ENCODE results near the gene CSGALNACT2. TPM values are rescaled to one million over a fixed set of nuclear protein-coding genes. Genes with fewer than 3 reads are reported as not detected.

CSGALNACT2 gene
- total and polyA plus RNA-seq, 2 of the 13 experiments (the other 11 are each of a cell fraction or from before 2014, with no cell fraction given): 3.3 to 7.1 TPM

GRCh38 chr10:43106256-43107091, 31.8 kb upstream of the CSGALNACT2 start:
- POLR2A ChIA-PET: no interaction called here

More at GRCh38 chr10:43106256-43107091, 31.8 kb upstream of the CSGALNACT2 start:
- no TSS peak for BruUV-seq (replicated peaks)
- no peak for TF ChIP-seq ZNF800 (CRISPR knock-in tag; IDR thresholded peaks at IDR 0.05)
- no peak for TF ChIP-seq RBFOX2 (IDR thresholded peaks at IDR 0.05; ENCODE audit: low read depth, low read length)
- TF ChIP-seq SOX6 (IDR thresholded peaks at IDR 0.05): no peak
- no peak for TF ChIP-seq SOX6 (CRISPR knock-in tag; IDR thresholded peaks at IDR 0.05)
- no peak for TF ChIP-seq CENPX (CRISPR knock-in tag; IDR thresholded peaks at IDR 0.05)
- no peak for TF ChIP-seq TBX3 (IDR thresholded peaks at IDR 0.05; ENCODE audit: borderline replicate concordance)
- TF ChIP-seq CBFB (CRISPR knock-in tag; IDR thresholded peaks at IDR 0.05): no peak
- TF ChIP-seq SMYD3 (CRISPR knock-in tag; IDR thresholded peaks at IDR 0.05): no peak
- TF ChIP-seq ZNF780A (CRISPR knock-in tag; IDR thresholded peaks at IDR 0.05): no peak
- TF ChIP-seq TRIM22 (IDR thresholded peaks at IDR 0.05): no peak
- Histone ChIP-seq H3K79me2 (ENCODE audit: insufficient read depth, low read length) (no peaks in the 10 kb centered on the region), H3K9me3 (ENCODE audit: low read length) (no peaks in the 10 kb centered on the region), H3K27me3 (ENCODE audit: control insufficient read depth in 1 of 2, insufficient read depth in 2 of 2, low read length in 2 of 2) (peaks cover 0 to 31% of the 10 kb centered on the region in 2 experiments; a peak in 3 of 5 replicates), H3K4me1 (ENCODE audit: insufficient read depth, low read length) (peaks cover 22% of the 10 kb centered on the region), H4K20me1 (ENCODE audit: insufficient read depth, low read length) (no peaks in the 10 kb centered on the region), H3K4me2 (ENCODE audit: low read depth, low read length) (no peak overlapping the region), H3K9ac (ENCODE audit: insufficient read depth, low read depth, low read length) (no peak overlapping the region), H3K27ac (ENCODE audit: extremely low read length, insufficient read depth, low read length) (no peak overlapping the region), H3K4me3 (replicated peaks in 1 of 3; ENCODE audit: insufficient read depth in 1 of 3, low read depth in 2 of 3, low read length in 3 of 3) (no peak overlapping the region), H3K36me3 (replicated peaks in 1 of 2; ENCODE audit: control insufficient read depth in 1 of 2, insufficient read depth in 2 of 2, low read length in 2 of 2) (no peaks in the 10 kb centered on the region), H2AFZ (ENCODE audit: low read length) (no peak overlapping the region)
- FAIRE-seq: no peak
- CTCF ChIA-PET (ENCODE audit: low intra/inter-chr PET ratio, low total read pairs): interaction anchor here (2.2 kb wide), 1 partner anchor 240 kb away, joined by 28 read pairs; no protein-coding TSS in a partner anchor
- in situ Hi-C loops (cut with HindIII; ENCODE audit: extremely low pct_ligation_motif_present, low pct_unique_long_range_greater_than_20kb) (loop anchor here (5.0 kb wide), 1 partner anchor 234 kb away; no protein-coding TSS in a partner anchor), intact Hi-C loops (cut with micrococcal nuclease; ENCODE audit: unreplicated experiment) (no loop called here)
- 7% methylated on average over 2 of the region's 28 CpGs for WGBS (ENCODE audit: low lambda C conversion rate)
- DNase-seq (ENCODE audit: low spot score): no peak
- no peak for ATAC-seq

Measured in HepG2 (cell line).